ELF-1 (cell line): Measurements from ENCODE around the gene KSR2.
"Not testable (repeated sequence)": the region's sequence is repeated elsewhere in the genome, so short reads cannot be mapped to it uniquely, and the experiment has no call there.

Experiments
- DNase-seq: peaks from one replicate; pipeline ENCODE4 v3.0.0-alpha.2; 2016; ENCODE audit warnings: low read depth, low spot score

Gene KSR2

DNA sequence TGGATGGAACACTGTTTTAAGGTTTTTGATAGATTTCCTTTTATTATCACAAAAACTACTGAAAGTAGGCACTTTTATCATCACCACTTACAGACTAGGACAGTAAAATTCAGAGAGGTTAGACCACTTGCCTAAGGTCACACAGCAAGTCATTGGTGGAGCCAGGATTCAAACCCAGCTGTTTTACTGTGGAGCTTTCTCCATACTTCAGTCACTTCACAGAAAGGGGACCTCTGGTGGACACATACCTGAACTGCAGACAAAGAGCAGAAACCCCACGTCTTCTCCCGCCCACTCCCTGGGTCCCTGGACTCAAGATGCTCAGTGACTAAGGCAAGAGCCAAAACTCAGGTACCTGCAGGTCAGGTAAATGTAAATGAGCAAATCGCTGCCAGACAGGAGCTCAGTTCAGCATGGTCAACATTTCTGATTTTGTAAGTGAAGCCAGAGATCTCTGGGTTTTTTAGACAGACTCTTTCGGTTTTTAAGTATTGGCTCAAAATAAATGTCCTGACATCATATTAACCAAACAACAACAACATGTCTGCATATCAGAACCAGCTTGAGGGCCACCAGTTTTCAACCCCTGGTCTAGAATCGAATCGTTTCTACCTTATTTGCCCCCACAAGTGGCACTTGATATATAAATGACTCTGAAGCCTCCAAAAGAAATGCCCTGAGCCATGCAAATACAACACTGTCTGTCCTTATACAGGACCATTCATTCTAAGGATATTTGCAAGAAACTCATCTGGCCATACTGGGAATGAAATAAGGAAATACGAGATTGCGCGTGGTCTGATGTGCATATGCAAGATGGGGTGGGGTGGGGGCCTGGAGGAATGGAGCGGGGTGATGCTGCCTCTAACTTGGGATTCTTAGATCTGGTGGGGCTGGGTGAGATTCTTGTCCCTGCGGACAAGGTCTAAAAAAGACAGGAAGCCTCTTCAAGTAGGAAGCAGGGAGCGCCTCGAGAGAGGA, 110.9 kb downstream of the KSR2 start:
- peak; percentile 78 for DNase-seq

GRCh38 chr12:117857139-117857538, 111.7 kb downstream of the KSR2 start:
- DNase-seq = not testable (repeated sequence)

DNA sequence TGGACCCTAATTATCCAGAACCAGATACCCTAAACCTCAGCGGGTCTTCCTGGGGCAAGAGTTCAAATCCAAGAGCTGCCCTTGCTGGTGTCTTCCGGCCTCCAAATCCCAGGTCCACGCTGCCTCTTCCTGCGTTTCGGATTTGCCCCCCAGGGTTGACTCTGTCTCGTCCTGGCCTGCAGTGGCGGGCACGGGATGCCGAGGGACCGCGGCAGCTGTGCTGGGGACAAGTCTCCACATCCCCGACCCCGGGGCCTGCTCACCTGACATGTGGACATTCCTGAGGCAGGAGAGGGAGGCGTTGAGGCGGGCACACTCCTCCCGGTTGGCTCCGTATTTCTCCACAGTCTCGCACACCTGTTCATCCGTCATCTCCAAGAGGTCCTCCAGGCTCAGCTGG, 113.6 kb downstream of the KSR2 start:
- no peak for DNase-seq

- peak; percentile 82 for DNase-seq
These were observed 114.3 kb downstream of the KSR2 start for GRCh38 chr12:117854339-117855012.

DNA sequence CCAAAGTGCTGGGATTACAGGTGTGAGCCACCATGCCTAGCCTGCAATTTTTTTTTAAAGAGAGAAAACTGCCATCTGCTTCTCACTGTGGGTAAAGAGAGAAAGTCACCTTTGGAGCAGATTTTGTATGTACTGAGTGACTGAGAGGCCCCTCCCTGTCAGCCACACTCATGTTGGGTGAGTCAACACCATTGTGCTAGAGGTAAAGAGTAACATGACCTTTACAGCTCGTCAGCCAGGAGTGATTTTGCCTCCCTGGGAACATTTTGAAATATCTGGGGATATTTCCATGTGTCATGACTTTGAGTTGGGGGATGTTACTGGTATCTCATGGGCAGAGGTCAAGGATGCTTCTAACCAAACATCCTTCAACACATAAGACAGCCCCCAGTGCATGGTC, 115.2 kb downstream of the KSR2 start:
- no peak for DNase-seq

DNA sequence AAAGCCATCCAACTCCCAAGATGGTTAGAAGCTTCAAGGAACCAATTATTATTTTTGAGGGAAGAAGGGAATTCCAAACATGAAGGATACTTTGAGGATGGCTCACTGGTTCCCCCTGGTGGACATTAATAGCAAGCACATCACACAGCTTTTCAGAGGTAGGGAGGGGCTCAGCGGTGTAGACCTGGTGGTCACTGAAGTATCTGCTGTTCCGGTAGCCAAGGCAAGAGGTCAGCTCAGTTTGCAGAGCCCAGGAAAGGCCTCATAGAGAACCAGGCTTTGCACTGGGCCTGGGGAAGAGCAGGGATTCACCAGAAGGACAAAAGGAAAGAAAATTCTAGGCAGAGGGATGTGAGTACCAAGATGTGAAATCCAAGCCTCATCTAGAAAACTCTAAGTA, 118.7 kb downstream of the KSR2 start:
- peak; percentile 70 for DNase-seq

- DNase-seq = no peak
These were observed 121.4 kb downstream of the KSR2 start for GRCh38 chr12:117847371-117847770.

DNA sequence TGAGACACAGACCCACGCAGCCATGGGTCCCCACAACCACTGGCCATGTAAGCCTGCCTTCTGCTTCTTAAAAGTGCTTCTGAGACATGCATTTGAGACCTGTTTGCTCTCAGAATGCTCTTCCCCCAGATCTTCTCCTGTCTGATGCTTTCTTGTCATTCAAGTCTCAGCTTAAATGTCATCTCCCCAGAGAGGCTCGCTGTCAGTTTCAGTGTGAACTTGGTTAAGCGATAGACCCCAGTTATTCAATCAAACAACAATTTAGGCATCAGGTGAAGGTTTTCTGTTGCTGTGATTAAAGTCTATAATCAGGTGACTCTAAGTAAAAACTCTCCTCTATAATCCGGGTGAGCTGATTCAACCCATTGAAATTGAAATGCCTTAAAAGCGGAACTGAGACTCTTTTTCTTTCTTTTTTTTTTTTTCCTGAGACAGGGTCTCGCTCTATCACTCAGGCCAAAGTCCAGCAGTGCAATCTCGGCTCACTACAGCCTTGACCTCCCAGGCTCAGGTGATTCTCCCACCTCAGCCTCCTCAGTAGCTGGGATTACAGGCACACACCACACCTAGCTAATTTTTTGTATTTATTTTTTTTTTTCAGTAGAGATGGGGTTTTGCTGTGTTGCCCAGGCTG, 123.4 kb downstream of the KSR2 start:
- DNase-seq = no peak

DNA sequence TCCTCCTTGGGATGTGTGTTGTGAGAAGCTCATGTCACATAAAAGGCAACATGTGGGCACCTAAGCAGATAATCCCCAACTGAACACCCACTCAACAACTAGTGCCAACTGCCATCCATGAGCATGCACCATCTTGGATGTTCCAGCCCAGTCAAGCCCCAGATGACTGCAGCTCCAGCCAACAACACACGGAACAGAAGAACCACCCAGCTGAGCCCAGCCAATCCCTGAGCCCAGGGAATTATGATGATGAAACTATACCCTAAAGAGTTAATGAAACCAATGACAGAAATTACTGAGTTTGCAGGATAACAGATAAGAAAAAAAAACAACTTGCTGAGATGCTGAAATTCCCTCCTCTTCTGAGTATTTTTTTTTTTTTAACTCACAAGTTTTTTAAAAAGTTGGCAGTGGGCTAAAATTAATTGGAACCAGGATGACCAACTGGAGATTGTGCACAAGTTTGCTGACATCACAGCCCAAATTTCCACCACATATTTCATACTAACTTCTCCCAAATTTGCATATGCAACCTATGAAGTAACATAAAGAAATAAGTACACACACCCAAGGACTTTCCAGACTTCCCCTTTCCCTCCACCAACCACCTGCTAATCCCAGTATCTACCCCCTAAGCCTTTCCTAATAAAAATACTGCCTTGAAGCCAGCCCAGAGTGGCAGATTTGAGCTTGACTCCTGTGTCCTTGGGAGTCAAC, 124.5 kb downstream of the KSR2 start:
- no peak for DNase-seq

DNA sequence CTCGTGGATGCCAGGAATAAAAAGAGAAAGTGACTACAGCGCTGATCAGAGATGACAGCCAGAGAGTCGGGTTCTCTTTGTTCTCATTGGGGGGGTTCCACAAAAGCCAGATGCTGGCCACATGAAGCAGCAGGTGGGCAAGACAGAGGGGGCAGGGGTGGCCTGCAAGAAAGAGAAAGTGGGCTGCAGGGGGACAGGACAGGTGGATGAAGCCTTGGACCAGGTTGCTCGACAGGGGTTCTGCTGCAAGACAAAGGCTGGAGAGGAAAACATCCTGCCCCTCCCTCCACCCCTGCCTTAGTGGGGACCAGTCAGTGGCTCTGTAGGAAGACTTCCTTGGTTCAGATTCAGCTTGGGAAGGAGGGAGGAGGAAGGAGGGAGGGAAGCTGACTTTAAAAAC, 126.2 kb downstream of the KSR2 start:
- no peak for DNase-seq

- no peak for DNase-seq
These were observed 126.6 kb downstream of the KSR2 start for GRCh38 chr12:117842220-117842619.

- no peak for DNase-seq
These were observed 131.1 kb downstream of the KSR2 start for GRCh38 chr12:117837737-117838050.

GRCh38 chr12:117836999-117837736, 131.6 kb downstream of the KSR2 start:
- peak; percentile 87 for DNase-seq

DNA sequence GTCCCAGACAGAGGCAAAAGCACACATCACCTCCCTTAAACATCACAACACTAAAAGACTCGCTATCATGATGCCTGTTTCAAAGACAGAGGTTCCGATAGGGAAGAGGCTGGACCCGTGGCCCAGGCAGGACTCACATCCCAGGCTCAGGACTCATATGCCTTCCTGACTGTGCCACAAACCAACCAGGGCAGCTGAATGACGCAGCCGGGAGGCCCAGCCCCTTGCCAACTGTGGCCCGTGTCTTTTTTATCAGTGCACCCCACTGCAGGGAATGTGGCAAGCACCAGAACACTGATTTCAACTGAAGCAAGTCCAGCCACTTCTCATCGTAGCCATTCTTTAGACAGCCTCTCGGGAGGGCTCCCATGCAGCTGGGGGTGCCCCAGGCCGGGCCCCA, 132.3 kb downstream of the KSR2 start:
- no peak for DNase-seq

GRCh38 chr12:117835156-117835555, 133.6 kb downstream of the KSR2 start:
- no peak for DNase-seq

GRCh38 chr12:117832459-117833457, 136.0 kb downstream of the KSR2 start:
- no peak for DNase-seq

DNA sequence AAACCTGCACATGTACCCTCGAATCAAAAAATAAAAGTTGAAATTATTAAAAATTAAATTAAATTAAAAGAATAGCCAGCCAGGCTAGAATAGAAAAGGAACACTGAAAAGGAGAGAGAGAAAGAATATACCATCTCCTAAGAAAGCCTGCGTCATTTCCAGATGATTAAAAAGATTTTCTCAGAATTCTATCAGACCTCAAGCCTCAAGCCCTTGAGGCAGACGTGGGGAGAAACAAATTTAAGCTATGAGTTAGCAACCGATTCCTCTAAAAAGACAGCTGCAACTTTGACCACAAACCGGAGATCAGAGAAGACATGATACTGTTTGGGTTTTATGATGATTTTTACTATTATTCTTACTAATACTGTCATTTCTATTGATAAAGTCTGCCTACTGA, 138.3 kb downstream of the KSR2 start:
- DNase-seq = no peak

- DNase-seq = no peak
These were observed 139.7 kb downstream of the KSR2 start for GRCh38 chr12:117829108-117829507.

- no peak for DNase-seq
These were observed 141.1 kb downstream of the KSR2 start for GRCh38 chr12:117827660-117828059.

DNA sequence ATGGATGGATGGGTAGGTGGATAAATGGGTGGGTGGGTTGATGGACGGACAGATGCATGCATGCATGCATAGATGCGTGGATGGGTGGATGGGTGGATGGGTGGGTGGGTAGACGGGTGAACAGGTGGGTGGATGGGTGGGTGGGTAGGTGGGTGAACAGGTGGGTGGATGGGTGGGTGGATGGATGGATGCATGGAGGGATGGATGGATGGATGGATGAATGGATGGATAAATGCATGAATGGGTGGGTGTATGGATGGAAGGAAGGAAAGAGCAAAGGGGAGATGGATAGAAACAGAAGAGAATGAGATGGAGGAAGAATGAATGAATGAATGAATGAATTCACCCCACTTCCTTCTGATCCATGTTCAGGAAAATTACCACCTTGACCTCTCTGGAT, 143.0 kb downstream of the KSR2 start:
- DNase-seq = no peak
